ENCODE data around the gene EMSY. TPM values are rescaled to one million over a fixed set of nuclear protein-coding genes. Genes with fewer than 3 reads are reported as not detected.
"Not testable (repeated sequence)": the region's sequence is repeated elsewhere in the genome, so short reads cannot be mapped to it uniquely, and the experiment has no call there.

The EMSY gene
- total RNA-seq (10 to 100 TPM; 28.2 to 28.8 TPM), polyA plus RNA-seq (24.5 TPM)

DNA sequence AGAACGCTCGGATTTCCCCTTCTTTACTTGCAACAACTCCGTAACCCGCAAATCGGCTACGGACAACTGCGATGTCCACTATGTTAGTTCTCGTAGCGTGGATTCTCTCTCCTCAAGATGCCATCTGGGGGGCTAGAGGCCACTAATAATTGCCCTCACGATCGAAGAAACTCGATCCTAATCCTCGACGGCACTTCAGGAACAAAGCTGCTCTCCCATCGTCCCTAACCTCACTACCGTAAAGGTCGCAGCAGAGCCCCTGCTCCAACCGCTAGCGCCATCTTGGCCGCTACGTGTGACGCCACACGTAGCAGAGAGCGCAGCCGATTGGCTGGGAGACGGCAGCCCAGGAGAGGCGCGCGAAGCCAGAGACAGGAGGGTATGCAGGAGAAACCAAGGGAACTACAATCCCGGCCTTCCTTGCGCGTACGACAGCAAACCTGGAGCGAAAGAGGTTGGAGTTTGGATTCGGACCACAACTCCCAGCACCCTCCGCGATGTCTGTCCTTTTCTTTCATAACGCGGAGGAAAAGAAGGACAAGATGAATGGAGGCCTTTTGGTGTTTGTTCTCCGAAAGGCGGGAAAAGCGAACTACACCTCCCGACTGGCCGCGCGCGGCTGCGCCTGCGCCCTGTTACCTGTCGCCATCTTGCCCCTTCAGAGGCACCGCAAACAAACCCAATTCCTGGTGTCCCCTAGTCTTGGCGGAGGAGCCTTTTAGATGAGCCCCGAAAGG lies at the start of gene EMSY:
Gene EMSY (plus strand): TSS at position 635 of the 737 bp plus-strand sequence. CDS start 1,921 bp downstream, outside the sequence.
- Histone ChIP-seq H3K4me1 (ENCODE audit: insufficient read depth, low read length) (peaks cover 19% of the 10 kb centered on the region), H3K27me3 (ENCODE audit: insufficient read depth, low read length, poor library complexity, severe bottlenecking) (no peaks in the 10 kb centered on the region), H3K27ac (ENCODE audit: low read depth, low read length) (peak within 1 kb of the TSS; percentile 93), H3K36me3 (ENCODE audit: insufficient read depth, low read length) (no peaks in the 10 kb centered on the region), H3K9me3 (ENCODE audit: low read length) (no peaks in the 10 kb centered on the region), H3K4me3 (ENCODE audit: low read length) (peak within 1 kb of the TSS; percentile 94)
- ChIA-PET POLR2A (no interaction called here), CTCF (interaction anchor here (3.1 kb wide), 1 partner anchor 236 kb away, joined by 15 read pairs; no protein-coding TSS in a partner anchor)
- Mint-ChIP-seq H3K36me3 (peaks cover 0 to 45% (median 6%) of the 10 kb centered on the region in 3 donors), H3K27ac (peak within 1 kb of the TSS; percentile 95 to 99 (median 97)), H3K27me3 (peaks cover 0 to 4% of the 10 kb centered on the region in 2 donors), H3K9me3 (no peaks in the 10 kb centered on the region), H3K4me1 (peaks cover 38 to 53% (median 48%) of the 10 kb centered on the region in 3 donors), H3K4me3 (peak within 1 kb of the TSS; percentile 90 to 98 (median 97))
- peak; percentile 86 to 94 (median 90) for DNase-seq

- no peaks in the 10 kb centered on the region for H3K27me3 ChIP-seq (ENCODE audit: insufficient read depth, low read length, poor library complexity, severe bottlenecking)
- H3K36me3 ChIP-seq (ENCODE audit: insufficient read depth, low read length), result no peaks in the 10 kb centered on the region
- H3K9me3 ChIP-seq (ENCODE audit: low read length), result no peaks in the 10 kb centered on the region
- no peaks in the 10 kb centered on the region for H3K4me1 ChIP-seq (ENCODE audit: insufficient read depth, low read length)
- H3K27me3 Mint-ChIP-seq, result no peaks in the 10 kb centered on the region
- no peak overlapping the region for H3K27ac ChIP-seq (ENCODE audit: low read depth, low read length)
- H3K4me1 Mint-ChIP-seq, result no peaks in the 10 kb centered on the region
- CTCF ChIA-PET, result no interaction called here
- peak overlapping the region in 1 of 8 donors; percentile 80 for H3K27ac Mint-ChIP-seq
- H3K9me3 Mint-ChIP-seq, result no peaks in the 10 kb centered on the region
- H3K4me3 Mint-ChIP-seq, result no peak overlapping the region
- POLR2A ChIA-PET, result no interaction called here
- H3K36me3 Mint-ChIP-seq, result no peaks in the 10 kb centered on the region
- no peak overlapping the region for H3K4me3 ChIP-seq (ENCODE audit: low read length)
- DNase-seq, result no peak
Observed at GRCh38 chr11:76395296-76395695, 49.5 kb upstream of the EMSY start.

DNA sequence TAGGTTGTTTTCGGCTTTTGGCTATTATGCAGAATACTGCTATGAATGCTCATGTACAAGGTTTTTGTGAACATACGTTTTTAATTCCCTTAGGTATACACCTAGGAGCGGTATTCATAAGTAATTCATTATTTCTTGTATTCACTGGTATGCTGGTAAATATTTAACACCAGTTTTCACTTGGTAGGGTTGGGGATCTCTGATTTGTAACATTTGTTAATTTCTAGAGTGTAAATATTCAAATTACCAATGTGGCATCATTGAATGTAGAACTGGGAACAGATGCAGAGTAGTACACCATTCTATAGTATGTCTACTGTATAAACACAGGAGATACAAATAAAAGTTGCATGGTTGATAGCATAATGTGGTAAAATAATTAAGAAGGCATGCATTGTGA lies 47.4 kb upstream of the EMSY start:
- ChIA-PET POLR2A (no interaction called here), CTCF (no interaction called here)
- H3K36me3 Mint-ChIP-seq, result no peaks in the 10 kb centered on the region
- no peaks in the 10 kb centered on the region for H3K4me1 ChIP-seq (ENCODE audit: insufficient read depth, low read length)
- no peak overlapping the region for H3K27ac ChIP-seq (ENCODE audit: low read depth, low read length)
- H3K4me1 Mint-ChIP-seq, result no peaks in the 10 kb centered on the region
- H3K27me3 ChIP-seq (ENCODE audit: insufficient read depth, low read length, poor library complexity, severe bottlenecking), result no peaks in the 10 kb centered on the region
- H3K27ac Mint-ChIP-seq, result no peak overlapping the region
- H3K36me3 ChIP-seq (ENCODE audit: insufficient read depth, low read length), result no peaks in the 10 kb centered on the region
- no peaks in the 10 kb centered on the region for H3K27me3 Mint-ChIP-seq
- H3K4me3 ChIP-seq (ENCODE audit: low read length), result no peak overlapping the region
- no peak overlapping the region for H3K4me3 Mint-ChIP-seq
- H3K9me3 Mint-ChIP-seq, result no peaks in the 10 kb centered on the region
- H3K9me3 ChIP-seq (ENCODE audit: low read length), result no peaks in the 10 kb centered on the region
- DNase-seq, result no peak

DNA sequence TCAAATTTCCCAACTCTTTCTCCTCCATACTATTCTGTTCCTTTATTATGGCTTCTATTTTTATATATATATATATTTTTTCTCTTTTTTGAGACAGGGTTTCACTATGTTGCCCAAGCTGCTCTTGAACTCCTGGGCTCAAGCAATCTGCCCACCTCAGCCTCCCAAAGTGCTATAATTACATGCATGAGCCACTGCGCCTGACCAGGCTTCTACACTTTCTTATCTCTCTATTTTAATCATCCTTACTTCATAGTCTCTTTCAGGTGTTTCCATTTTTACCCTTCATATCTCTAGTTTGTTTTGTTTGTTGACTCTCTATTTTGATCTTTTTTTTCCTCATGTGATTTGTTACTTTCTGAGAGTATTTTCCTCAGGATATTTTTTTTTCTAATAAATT lies 43.9 kb upstream of the EMSY start:
- H3K4me3 ChIP-seq (ENCODE audit: low read length), result no peak overlapping the region
- Mint-ChIP-seq H3K4me3 (no peak overlapping the region), H3K27ac (peak overlapping the region in 1 of 8 donors; percentile 4), H3K9me3 (no peaks in the 10 kb centered on the region), H3K4me1 (no peaks in the 10 kb centered on the region), H3K27me3 (peaks cover 0 to 3% of the 10 kb centered on the region in 2 donors), H3K36me3 (no peaks in the 10 kb centered on the region)
- ChIA-PET POLR2A (no interaction called here), CTCF (no interaction called here)
- H3K36me3 ChIP-seq (ENCODE audit: insufficient read depth, low read length), result no peaks in the 10 kb centered on the region
- no peak overlapping the region for H3K27ac ChIP-seq (ENCODE audit: low read depth, low read length)
- no peak for DNase-seq
- H3K9me3 ChIP-seq (ENCODE audit: low read length), result no peaks in the 10 kb centered on the region
- no peaks in the 10 kb centered on the region for H3K4me1 ChIP-seq (ENCODE audit: insufficient read depth, low read length)
- peaks cover 4% of the 10 kb centered on the region for H3K27me3 ChIP-seq (ENCODE audit: insufficient read depth, low read length, poor library complexity, severe bottlenecking)

- H3K4me3 Mint-ChIP-seq; POLR2A ChIA-PET; H3K4me1 ChIP-seq (ENCODE audit: insufficient read depth, low read length); DNase-seq; H3K4me1 Mint-ChIP-seq; H3K4me3 ChIP-seq (ENCODE audit: low read length); H3K27ac ChIP-seq (ENCODE audit: low read depth, low read length); H3K36me3 Mint-ChIP-seq; H3K27me3 Mint-ChIP-seq; H3K9me3 ChIP-seq (ENCODE audit: low read length); CTCF ChIA-PET; H3K27ac Mint-ChIP-seq; H3K36me3 ChIP-seq (ENCODE audit: insufficient read depth, low read length); H3K27me3 ChIP-seq (ENCODE audit: insufficient read depth, low read length, poor library complexity, severe bottlenecking); H3K9me3 Mint-ChIP-seq: not testable (repeated sequence)
Observed at GRCh38 chr11:76401484-76401883, 43.3 kb upstream of the EMSY start.

DNA sequence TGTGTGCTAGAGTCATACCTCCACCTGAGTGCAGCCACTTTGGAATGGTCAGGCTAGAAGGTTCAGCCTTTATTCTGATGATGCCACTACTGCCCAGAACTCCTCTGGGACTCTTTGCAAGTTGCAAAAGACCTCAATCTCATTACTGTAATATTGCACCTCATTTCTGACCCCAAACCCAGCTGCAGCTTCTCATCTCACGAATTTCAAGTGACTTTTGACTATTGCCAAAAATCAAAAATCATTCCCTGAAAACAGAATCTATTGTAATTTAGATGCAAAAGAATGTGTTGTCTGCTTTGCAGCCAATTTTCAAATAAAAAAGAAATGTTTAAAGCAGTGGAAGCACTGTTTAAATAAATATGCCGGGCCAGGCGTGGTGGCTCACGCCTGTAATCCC lies 38.5 kb upstream of the EMSY start:
- no peak overlapping the region for H3K27ac ChIP-seq (ENCODE audit: low read depth, low read length)
- DNase-seq, result no peak
- H3K27ac Mint-ChIP-seq, result no peak overlapping the region
- H3K9me3 ChIP-seq (ENCODE audit: low read length), result no peaks in the 10 kb centered on the region
- no peaks in the 10 kb centered on the region for H3K9me3 Mint-ChIP-seq
- no peak overlapping the region for H3K4me3 Mint-ChIP-seq
- peaks cover 0 to 3% of the 10 kb centered on the region in 2 donors for H3K27me3 Mint-ChIP-seq
- POLR2A ChIA-PET, result no interaction called here
- no peaks in the 10 kb centered on the region for H3K4me1 Mint-ChIP-seq
- CTCF ChIA-PET, result no interaction called here
- H3K36me3 Mint-ChIP-seq, result no peaks in the 10 kb centered on the region
- no peaks in the 10 kb centered on the region for H3K36me3 ChIP-seq (ENCODE audit: insufficient read depth, low read length)
- peaks cover 4% of the 10 kb centered on the region for H3K27me3 ChIP-seq (ENCODE audit: insufficient read depth, low read length, poor library complexity, severe bottlenecking)
- H3K4me1 ChIP-seq (ENCODE audit: insufficient read depth, low read length), result no peaks in the 10 kb centered on the region
- H3K4me3 ChIP-seq (ENCODE audit: low read length), result no peak overlapping the region

DNA sequence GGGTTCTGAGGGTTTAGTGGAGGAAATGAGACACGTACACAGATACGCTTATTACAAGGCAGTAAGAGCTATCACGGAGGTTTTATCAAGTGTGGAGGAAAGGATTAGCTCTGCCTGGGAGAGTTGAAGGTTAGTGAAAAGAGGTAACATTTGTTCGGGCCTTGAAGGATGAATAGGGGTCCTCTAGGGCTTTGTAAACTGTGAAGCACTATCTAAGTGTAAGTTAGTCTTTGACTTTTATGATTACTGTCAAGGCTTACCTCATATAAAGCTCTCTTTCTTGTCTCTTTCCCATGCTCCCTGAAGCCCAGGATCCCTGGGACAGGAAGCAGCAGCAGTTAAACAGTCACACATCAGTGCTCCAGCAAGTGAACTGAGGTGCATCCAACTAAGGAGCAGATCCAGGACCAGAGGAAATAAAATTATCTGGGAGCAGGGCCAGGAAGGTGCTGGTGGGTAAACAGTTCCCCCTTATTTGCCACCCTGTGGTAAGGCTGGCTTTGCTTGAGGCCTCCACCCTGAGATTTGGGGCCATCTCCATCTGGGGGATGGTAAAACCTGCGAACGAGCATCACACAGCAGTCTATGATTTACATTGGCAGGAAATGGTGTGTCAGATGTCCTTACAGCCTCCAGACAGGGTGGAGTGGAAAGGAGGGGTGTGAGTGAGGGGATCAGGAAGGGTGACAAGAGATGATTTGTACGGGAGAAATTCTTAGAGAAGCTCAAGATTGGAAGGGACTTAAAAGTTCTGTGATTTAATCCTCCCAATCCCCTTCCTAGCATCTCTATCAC lies 36.5 kb upstream of the EMSY start:
- Histone ChIP-seq H3K36me3 (ENCODE audit: insufficient read depth, low read length) (no peaks in the 10 kb centered on the region), H3K4me3 (ENCODE audit: low read length) (no peak overlapping the region), H3K4me1 (ENCODE audit: insufficient read depth, low read length) (no peaks in the 10 kb centered on the region), H3K27ac (ENCODE audit: low read depth, low read length) (no peak overlapping the region), H3K27me3 (ENCODE audit: insufficient read depth, low read length, poor library complexity, severe bottlenecking) (peaks cover 4% of the 10 kb centered on the region), H3K9me3 (ENCODE audit: low read length) (no peaks in the 10 kb centered on the region)
- CTCF ChIA-PET, result no interaction called here
- peaks cover 4 to 7% of the 10 kb centered on the region in 2 donors for H3K27me3 Mint-ChIP-seq
- peak overlapping the region in 1 of 8 donors; percentile 32 for H3K27ac Mint-ChIP-seq
- no peaks in the 10 kb centered on the region for H3K4me1 Mint-ChIP-seq
- H3K9me3 Mint-ChIP-seq, result no peaks in the 10 kb centered on the region
- H3K36me3 Mint-ChIP-seq, result no peaks in the 10 kb centered on the region
- H3K4me3 Mint-ChIP-seq, result no peak overlapping the region
- DNase-seq, result no peak
- POLR2A ChIA-PET, result no interaction called here

- no peak overlapping the region for H3K27ac Mint-ChIP-seq
- no peaks in the 10 kb centered on the region for H3K36me3 Mint-ChIP-seq
- CTCF ChIA-PET, result no interaction called here
- no peak for DNase-seq
- H3K4me1 ChIP-seq (ENCODE audit: insufficient read depth, low read length), result no peaks in the 10 kb centered on the region
- POLR2A ChIA-PET, result no interaction called here
- H3K27me3 Mint-ChIP-seq, result peaks cover 4 to 12% of the 10 kb centered on the region in 2 donors
- H3K36me3 ChIP-seq (ENCODE audit: insufficient read depth, low read length), result no peaks in the 10 kb centered on the region
- H3K4me3 ChIP-seq (ENCODE audit: low read length), result no peak overlapping the region
- H3K27ac ChIP-seq (ENCODE audit: low read depth, low read length), result no peak overlapping the region
- no peaks in the 10 kb centered on the region for H3K27me3 ChIP-seq (ENCODE audit: insufficient read depth, low read length, poor library complexity, severe bottlenecking)
- H3K4me3 Mint-ChIP-seq, result no peak overlapping the region
- no peaks in the 10 kb centered on the region for H3K9me3 ChIP-seq (ENCODE audit: low read length)
- H3K4me1 Mint-ChIP-seq, result no peaks in the 10 kb centered on the region
- H3K9me3 Mint-ChIP-seq, result no peaks in the 10 kb centered on the region
Observed at GRCh38 chr11:76410851-76411357, 33.9 kb upstream of the EMSY start.

All from CD8-positive, alpha-beta memory T cell (primary cell).